Hepatocyte (in vitro differentiated cells): Measurements from ENCODE around the gene AP2A2. TPM values are rescaled to one million over a fixed set of nuclear protein-coding genes. Genes with fewer than 3 reads are reported as not detected.

Source experiments
- DNase-seq: peaks from one replicate; pipeline ENCODE4 v3.0.0-alpha.2; 2016; ENCODE audit warnings: low spot score
- H2AFZ ChIP-seq: fragments of 200-600 bp; sonication (generic); 2 replicates; pipeline ENCODE4 v1.6.0; 2016; ENCODE audit warnings: antibody characterized with exemption, mild to moderate bottlenecking
- H3K27ac ChIP-seq: fragments of 200-600 bp; sonication (generic); 2 replicates; pipeline ENCODE4 v1.5.1; 2016; ENCODE audit warnings: mild to moderate bottlenecking
- H3K27me3 ChIP-seq: fragments of 200-600 bp; sonication (generic); 2 replicates; pipeline ENCODE4 v1.6.1; 2016
- H3K36me3 ChIP-seq: fragments of 200-600 bp; sonication (generic); replicated peaks from 2 replicates; pipeline ENCODE4 v1.5.1; 2016; ENCODE audit warnings: low read depth; ENCODE audit not compliant: insufficient read depth
- H3K4me1 ChIP-seq: fragments of 200-600 bp; sonication (generic); 2 replicates; pipeline ENCODE4 v1.5.1; 2016; ENCODE audit warnings: mild to moderate bottlenecking, moderate library complexity; ENCODE audit not compliant: insufficient read depth
- H3K4me2 ChIP-seq: fragments of 200-600 bp; sonication (generic); 2 replicates; pipeline ENCODE4 v1.6.0; 2016
- H3K4me3 ChIP-seq: fragments of 200-600 bp; sonication (generic); 2 replicates; pipeline ENCODE4 v1.5.1; 2016; ENCODE audit warnings: mild to moderate bottlenecking
- H3K79me2 ChIP-seq: fragments of 200-600 bp; sonication (generic); 2 replicates; pipeline ENCODE4 v1.6.0; 2017; ENCODE audit warnings: mild to moderate bottlenecking
- H3K9me2 ChIP-seq: fragments of 200-600 bp; sonication (generic); replicated peaks from 2 replicates; pipeline ENCODE4 v1.6.0; 2017; ENCODE audit warnings: mild to moderate bottlenecking; ENCODE audit not compliant: insufficient read depth
- H3K9me3 ChIP-seq: fragments of 200-600 bp; sonication (generic); 2 replicates; pipeline ENCODE4 v1.5.1; 2016; ENCODE audit warnings: low read depth, mild to moderate bottlenecking
- H4K20me1 ChIP-seq: fragments of 200-600 bp; sonication (generic); 2 replicates; pipeline ENCODE4 v1.6.0; 2016; ENCODE audit warnings: mild to moderate bottlenecking; ENCODE audit not compliant: insufficient read depth, poor library complexity, severe bottlenecking
- CTCF ChIP-seq: fragments of 200-600 bp; sonication (generic); IDR thresholded peaks from 2 replicates; pipeline ENCODE4 v1.5.1; 2016; ENCODE audit warnings: antibody characterized with exemption, mild to moderate bottlenecking; ENCODE audit not compliant: poor library complexity
- EZH2 ChIP-seq: fragments of 200-600 bp; sonication (generic); IDR thresholded peaks from 2 replicates; pipeline ENCODE4 v1.6.1; 2016; ENCODE audit warnings: antibody characterized with exemption, mild to moderate bottlenecking, borderline replicate concordance
- EZH2phosphoT487 ChIP-seq: fragments of 200-600 bp; sonication (generic); IDR thresholded peaks from one replicate; pipeline ENCODE4 v1.6.1; 2018; ENCODE audit warnings: antibody characterized with exemption, mild to moderate bottlenecking, low read depth, moderate library complexity; ENCODE audit not compliant: unreplicated experiment, severe bottlenecking
- WGBS: methylation state at CpG from one replicate; pipeline ENCODE4 v1.1.6; 2016; ENCODE audit warnings: low lambda C conversion rate; ENCODE audit errors: missing lambda C conversion rate; 5-methylcytosine and 5-hydroxymethylcytosine counted together
- polyA plus RNA-seq: library from polyadenylated mRNA; unstranded; fragments of >200 nt; fragmentation: Nextera tagmentation; extraction: Ambion mirVana; gene quantifications from 2 replicates; pipeline ENCODE4 v1.2.1, GENCODE V29; 2016
- total RNA-seq: library from RNA; depleted of rRNA; stranded (reverse); fragments of >200 nt; gene quantifications from 2 replicates; pipeline ENCODE4 v1.2.3, GENCODE V29; 2014

The AP2A2 gene
- total and polyA plus RNA-seq, 2 experiments from 2014 or later: 49.7 to 68.0 TPM

GRCh38 chr11:986952-987305 is 61.3 kb downstream of the AP2A2 start:
- no peaks in the 10 kb centered on the region for H3K36me3 ChIP-seq
- H3K79me2 ChIP-seq: no peaks in the 10 kb centered on the region
- no peak overlapping the region for H2AFZ ChIP-seq
- DNase-seq: no peak
- 94% methylated on average over 9 of the region's 9 CpGs for WGBS
- no peaks in the 10 kb centered on the region for H3K4me1 ChIP-seq
- no peaks in the 10 kb centered on the region for H3K9me2 ChIP-seq
- H3K9me3 ChIP-seq: no peaks in the 10 kb centered on the region
- no peak overlapping the region for H3K4me3 ChIP-seq
- no peak for TF ChIP-seq CTCF
- TF ChIP-seq EZH2phosphoT487: no peak
- no peak for TF ChIP-seq EZH2
- no peaks in the 10 kb centered on the region for H3K27me3 ChIP-seq
- H3K4me2 ChIP-seq: no peak overlapping the region
- H3K27ac ChIP-seq: no peak overlapping the region
- peaks cover 5% of the 10 kb centered on the region for H4K20me1 ChIP-seq

- Histone ChIP-seq H2AFZ (no peak overlapping the region), H4K20me1 (peaks cover 5% of the 10 kb centered on the region), H3K4me2 (no peak overlapping the region), H3K79me2 (no peaks in the 10 kb centered on the region), H3K9me2 (no peaks in the 10 kb centered on the region), H3K9me3 (no peaks in the 10 kb centered on the region), H3K4me3 (no peak overlapping the region), H3K4me1 (no peaks in the 10 kb centered on the region), H3K27me3 (no peaks in the 10 kb centered on the region), H3K27ac (no peak overlapping the region), H3K36me3 (no peaks in the 10 kb centered on the region)
- TF ChIP-seq CTCF: no peak
- WGBS: 98% methylated on average over 15 of the region's 15 CpGs
- DNase-seq: no peak
Measured at GRCh38 chr11:987671-988070, 62.0 kb downstream of the AP2A2 start.

- Histone ChIP-seq H3K4me3 (no peak overlapping the region), H3K9me3 (no peaks in the 10 kb centered on the region), H2AFZ (no peak overlapping the region), H4K20me1 (peaks cover 5% of the 10 kb centered on the region), H3K4me1 (no peaks in the 10 kb centered on the region), H3K27ac (no peak overlapping the region), H3K9me2 (no peaks in the 10 kb centered on the region), H3K27me3 (no peaks in the 10 kb centered on the region), H3K4me2 (no peak overlapping the region), H3K36me3 (no peaks in the 10 kb centered on the region), H3K79me2 (no peaks in the 10 kb centered on the region)
- TF ChIP-seq CTCF (no peak), EZH2phosphoT487 (no peak), EZH2 (no peak)
- WGBS: 94% methylated on average over 10 of the region's 10 CpGs
- no peak for DNase-seq
Measured at GRCh38 chr11:990101-990500, 64.4 kb downstream of the AP2A2 start.

GRCh38 chr11:991034-991433 is 65.4 kb downstream of the AP2A2 start:
- TF ChIP-seq EZH2: no peak
- TF ChIP-seq EZH2phosphoT487: no peak
- TF ChIP-seq CTCF: no peak
- WGBS: 95% methylated on average over 12 of the region's 12 CpGs
- no peak for DNase-seq

More at GRCh38 chr11:991034-991433, 65.4 kb downstream of the AP2A2 start:
- Histone ChIP-seq H3K36me3 (no peaks in the 10 kb centered on the region), H3K79me2 (no peaks in the 10 kb centered on the region), H2AFZ (no peak overlapping the region), H3K4me1 (no peaks in the 10 kb centered on the region), H3K9me2 (no peaks in the 10 kb centered on the region), H3K4me3 (no peak overlapping the region), H3K9me3 (no peaks in the 10 kb centered on the region), H3K27ac (no peak overlapping the region), H3K4me2 (no peak overlapping the region), H4K20me1 (peaks cover 5% of the 10 kb centered on the region), H3K27me3 (no peaks in the 10 kb centered on the region)
